DMS53 (cell line): ENCODE measurements around the gene ZNF83.
A peak's percentile ranks its signal among the peaks of the same experiment; 100 is the strongest.
"Not testable (repeated sequence)": the region's sequence is repeated elsewhere in the genome, so short reads cannot be mapped to it uniquely, and the experiment has no call there.

Experiments used
- DNase-seq: peaks from one replicate; lab custom pipeline; 2025; lab: John Stamatoyannopoulos, UW

Gene ZNF83

GRCh38 chr19:52639996-52640395 lies 1.8 kb upstream of the ZNF83 start:
- DNase-seq: no peak

- DNase-seq: peak; percentile 88
These were observed 446 bp upstream of the ZNF83 start for GRCh38 chr19:52638601-52639000.

DNA sequence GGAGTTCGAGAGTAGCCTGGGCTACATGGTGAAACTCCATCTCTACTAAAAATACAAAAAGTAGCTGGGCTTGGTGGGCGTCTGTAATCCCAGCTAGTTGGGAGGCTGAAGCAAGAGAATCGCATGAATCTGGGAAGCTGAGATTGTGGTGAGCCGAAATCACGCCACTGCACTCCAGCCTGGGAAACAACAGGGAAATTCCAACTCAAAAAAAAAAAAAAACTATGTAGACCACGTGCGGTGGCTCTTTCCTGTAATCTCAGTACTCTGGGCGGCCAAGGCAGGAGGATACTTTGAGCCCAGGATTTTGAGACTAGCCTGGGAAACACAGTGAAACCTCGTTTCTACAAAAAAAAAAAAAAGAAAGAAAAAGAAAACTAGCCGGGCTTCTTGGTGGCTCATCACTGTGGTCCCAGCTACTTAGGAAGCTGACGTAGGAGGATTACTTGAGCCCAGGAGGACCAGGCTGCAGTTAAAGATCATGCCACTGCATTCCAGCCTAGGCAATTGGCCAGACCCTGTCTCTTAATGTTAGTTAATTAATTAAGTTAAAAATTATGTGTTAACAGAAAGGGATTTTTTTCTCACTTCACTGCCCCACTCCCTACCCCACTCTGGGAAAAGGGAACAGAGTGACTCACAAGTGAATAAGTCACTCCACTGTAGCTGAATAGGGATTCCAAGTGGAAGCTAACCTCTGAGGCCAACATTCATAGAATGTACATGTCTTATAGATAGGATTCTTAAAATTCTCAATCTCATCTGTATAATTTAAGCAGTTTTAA lies 2.2 kb downstream of the ZNF83 start:
- DNase-seq: no peak

DNA sequence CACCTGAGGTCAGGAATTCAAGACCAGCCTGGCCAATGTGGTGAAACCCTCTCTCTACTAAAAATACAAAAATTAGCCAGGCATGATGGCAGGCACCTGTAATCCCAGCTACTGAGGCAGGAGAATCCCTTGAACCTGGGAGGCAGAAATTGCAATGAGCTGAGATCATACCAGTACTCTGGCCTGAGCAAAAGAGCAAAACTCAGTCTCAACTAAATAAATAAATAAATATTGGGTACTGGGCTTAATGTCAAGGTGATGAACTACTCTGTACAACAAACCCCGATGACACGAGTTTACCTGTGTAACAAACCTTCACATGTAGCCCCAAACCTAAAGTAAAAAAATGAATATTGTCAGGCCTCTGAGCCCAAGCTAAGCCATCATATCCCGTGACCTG lies 10.7 kb downstream of the ZNF83 start:
- not testable (repeated sequence) for DNase-seq

DNA sequence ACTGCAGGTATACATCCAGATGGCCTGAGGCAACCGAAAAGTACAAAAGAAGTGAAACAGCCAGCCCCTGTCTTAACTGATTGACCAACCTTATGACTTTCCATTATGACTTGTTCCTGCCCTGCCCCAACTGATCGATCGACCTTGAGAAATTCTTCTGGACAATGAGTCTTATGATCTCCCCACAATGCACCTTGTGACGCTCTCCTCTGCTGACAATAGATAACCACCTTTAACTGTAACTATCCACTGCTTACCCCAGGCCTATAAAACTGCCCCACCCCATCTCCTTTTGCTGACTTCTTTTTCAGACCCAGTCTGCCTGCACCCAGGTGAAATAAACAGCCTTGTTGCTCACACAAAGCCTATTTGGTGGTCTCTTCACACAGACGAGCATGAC lies 11.2 kb downstream of the ZNF83 start:
- DNase-seq: no peak

DNA sequence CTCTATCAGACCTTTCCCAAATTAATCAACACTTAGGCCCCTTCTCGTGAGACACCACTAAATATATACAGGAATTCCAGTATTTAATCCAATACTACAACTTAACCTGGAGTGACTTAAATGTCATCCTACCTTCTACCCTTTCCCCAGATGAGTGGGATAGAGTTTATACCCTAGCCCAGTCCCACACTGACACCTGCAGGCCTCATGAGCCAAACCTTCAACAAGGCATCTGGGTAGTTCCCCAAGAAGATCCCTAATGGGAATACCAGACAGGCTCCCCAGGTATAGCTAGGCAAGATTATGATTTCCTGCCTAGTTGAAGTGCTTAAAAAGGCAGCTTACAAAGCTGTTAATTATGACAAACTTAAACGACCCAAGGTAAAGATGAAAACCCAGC lies 15.9 kb downstream of the ZNF83 start:
- DNase-seq: peak; percentile 18

- DNase-seq: no peak
These were observed 16.8 kb downstream of the ZNF83 start for GRCh38 chr19:52621376-52621775.

DNA sequence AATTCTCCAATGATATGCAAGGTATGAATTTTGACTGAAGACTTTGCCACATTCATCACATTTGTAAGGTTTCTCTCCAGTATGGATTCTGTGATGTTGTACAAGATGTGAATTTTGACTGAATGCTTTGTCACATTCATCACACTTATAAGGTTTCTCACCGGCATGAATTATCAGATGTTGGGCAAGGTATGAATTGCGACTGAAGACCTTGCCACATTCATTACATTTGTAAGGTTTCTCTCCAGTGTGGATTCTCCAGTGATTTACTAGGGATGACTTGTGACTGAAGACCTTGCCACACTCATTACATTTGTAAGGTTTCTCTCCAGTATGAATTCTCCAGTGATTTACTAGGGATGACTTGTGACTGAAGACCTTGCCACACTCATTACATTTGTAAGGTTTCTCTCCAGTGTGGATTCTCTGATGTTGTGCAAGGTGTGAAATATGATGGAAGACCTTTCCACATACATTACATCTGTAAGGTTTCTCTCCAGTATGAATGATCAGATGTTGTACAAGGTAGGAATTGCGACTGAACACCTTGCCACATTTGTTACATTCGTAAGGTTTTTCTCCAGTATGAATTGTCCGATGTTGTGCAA lies 24.8 kb downstream of the ZNF83 start:
- no peak for DNase-seq

DNA sequence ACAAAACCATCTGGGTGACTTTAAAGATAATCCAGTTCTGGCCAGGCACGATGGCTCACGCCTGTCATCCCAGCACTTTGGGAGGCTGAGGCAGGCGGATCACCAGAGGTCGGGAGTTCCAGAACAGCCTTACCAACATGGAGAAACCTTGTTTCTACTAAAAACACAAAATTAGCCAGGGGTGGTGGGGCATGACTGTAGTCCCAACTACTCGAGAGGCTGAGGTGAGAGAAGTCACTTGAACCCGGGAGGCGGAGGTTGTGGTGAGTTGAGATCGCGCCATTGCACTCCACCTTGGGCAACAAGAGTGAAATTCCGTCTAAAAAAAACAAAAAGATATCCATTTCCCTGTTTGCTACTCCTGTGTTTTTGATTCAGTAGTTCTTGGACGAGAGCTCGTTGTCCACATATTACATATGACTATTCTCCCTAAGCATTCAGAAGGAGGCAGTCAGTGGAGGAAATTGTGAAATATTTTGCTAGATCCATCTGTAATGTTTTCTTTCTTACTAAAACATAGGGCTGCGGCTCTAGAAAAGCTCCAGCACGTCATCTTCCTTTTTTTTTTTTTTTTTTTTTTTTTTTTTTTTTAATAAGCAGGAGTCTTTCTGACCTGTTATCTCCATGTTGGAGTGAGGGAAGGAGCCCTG lies 34.5 kb downstream of the ZNF83 start:
- DNase-seq: no peak

DNA sequence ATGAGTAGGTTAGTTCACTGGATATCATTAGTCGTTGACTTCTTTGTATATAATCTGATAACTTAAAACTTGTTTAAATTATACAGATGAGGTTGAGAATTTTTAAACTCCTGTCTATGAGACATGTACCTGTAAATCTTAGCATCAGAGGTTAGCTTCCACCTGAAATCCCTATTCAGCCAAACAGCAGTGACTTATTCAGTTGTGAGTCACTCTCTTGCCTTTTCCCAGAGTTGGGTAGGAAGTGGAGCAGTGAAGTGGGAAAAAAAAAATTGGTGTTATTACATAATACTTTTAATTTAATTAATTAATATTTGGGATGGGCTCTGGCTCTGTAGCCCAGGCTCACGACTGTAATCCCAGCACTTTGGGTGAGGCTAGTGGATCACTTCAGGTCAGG lies 35.2 kb downstream of the ZNF83 start:
- DNase-seq: no peak

- peak; percentile 36 for DNase-seq
These were observed 36.2 kb downstream of the ZNF83 start for GRCh38 chr19:52601974-52602366.

GRCh38 chr19:52601025-52601973 lies 36.9 kb downstream of the ZNF83 start:
- peak; percentile 94 for DNase-seq

- peak; percentile 82 for DNase-seq
These were observed 37.5 kb downstream of the ZNF83 start for GRCh38 chr19:52600639-52601024.

- DNase-seq: no peak
These were observed 38.9 kb downstream of the ZNF83 start for GRCh38 chr19:52599241-52599640.

GRCh38 chr19:52593441-52593840 lies 44.7 kb downstream of the ZNF83 start:
- not testable (repeated sequence) for DNase-seq

- DNase-seq: peak; percentile 42
These were observed 45.9 kb downstream of the ZNF83 start for GRCh38 chr19:52592301-52592700.

DNA sequence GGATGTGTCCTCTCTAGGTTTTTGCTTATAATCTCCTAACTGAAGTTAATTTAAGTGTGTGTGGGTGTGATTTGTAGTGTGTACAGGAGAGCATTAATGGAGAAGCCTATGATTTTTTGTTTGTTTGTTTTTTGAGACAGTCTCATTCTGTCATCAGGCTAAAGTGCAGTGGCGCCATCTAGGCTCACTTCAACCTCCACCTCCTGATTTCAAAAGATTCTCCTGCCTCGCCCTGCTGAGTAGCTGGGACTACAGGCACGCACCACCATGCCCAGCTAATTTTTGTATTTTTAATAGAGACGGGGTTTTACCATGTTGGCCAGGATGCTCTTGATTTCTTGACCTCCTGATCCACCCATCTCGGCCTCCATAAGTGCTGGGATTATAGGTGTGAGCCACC lies 47.4 kb downstream of the ZNF83 start:
- peak; percentile 29 for DNase-seq

GRCh38 chr19:52585604-52586003 lies 52.6 kb downstream of the ZNF83 start:
- DNase-seq: no peak

- no peak for DNase-seq
These were observed 53.3 kb downstream of the ZNF83 start for GRCh38 chr19:52584736-52585440.

GRCh38 chr19:52570000-52570861 lies 67.9 kb downstream of the ZNF83 start, which contains the start of gene ZNF701:
Gene ZNF701 (plus strand): TSS chr19:52570287. CDS start chr19:52574148, 3,861 bp downstream.
- peak; percentile 95 for DNase-seq
